ENCODE data around the gene PYGB.

PYGB gene

GRCh38 chr20:25247956-25248785 lies at the start of gene PYGB:
Gene PYGB, plus strand, starts transcription at chr20:25248085. Its CDS starts 94 bp downstream, at chr20:25248179.
- FAIRE-seq: no peak

GRCh38 chr20:25198663-25199383 lies 49.1 kb upstream of the PYGB start:
- FAIRE-seq: no peak

GRCh38 chr20:25199473-25200260 lies 48.2 kb upstream of the PYGB start:
- FAIRE-seq: no peak

- no peak for FAIRE-seq
Measured at GRCh38 chr20:25203089-25203488, 44.8 kb upstream of the PYGB start.

- FAIRE-seq: no peak
Measured at GRCh38 chr20:25203871-25204320, 44.0 kb upstream of the PYGB start.

GRCh38 chr20:25204550-25205276 lies 43.2 kb upstream of the PYGB start:
- no peak for FAIRE-seq

GRCh38 chr20:25205277-25206062 lies 42.4 kb upstream of the PYGB start:
- no peak for FAIRE-seq

- no peak for FAIRE-seq
Measured at GRCh38 chr20:25206063-25206403, 41.9 kb upstream of the PYGB start.

GRCh38 chr20:25206548-25206947 lies 41.3 kb upstream of the PYGB start:
- FAIRE-seq: no peak

- FAIRE-seq: no peak
Measured at GRCh38 chr20:25207149-25207959, 40.5 kb upstream of the PYGB start.

GRCh38 chr20:25207960-25208534 lies 39.8 kb upstream of the PYGB start:
- no peak for FAIRE-seq

GRCh38 chr20:25209400-25209799 lies 38.5 kb upstream of the PYGB start:
- FAIRE-seq: no peak

- FAIRE-seq: no peak
Measured at GRCh38 chr20:25209911-25210310, 38.0 kb upstream of the PYGB start.

- FAIRE-seq: no peak
Measured at GRCh38 chr20:25211273-25211672, 36.6 kb upstream of the PYGB start.

- no peak for FAIRE-seq
Measured at GRCh38 chr20:25212242-25212641, 35.6 kb upstream of the PYGB start.

GRCh38 chr20:25213566-25214425 lies 34.1 kb upstream of the PYGB start:
- FAIRE-seq: no peak

- no peak for FAIRE-seq
Measured at GRCh38 chr20:25214426-25214790, 33.5 kb upstream of the PYGB start.

GRCh38 chr20:25214819-25215218 lies 33.1 kb upstream of the PYGB start:
- no peak for FAIRE-seq

- no peak for FAIRE-seq
Measured at GRCh38 chr20:25215521-25215920, 32.4 kb upstream of the PYGB start.

All from TTC549 (cell line).